Measurements from ENCODE around the gene PLK1. TPM values are rescaled to one million over a fixed set of nuclear protein-coding genes. Genes with fewer than 3 reads are reported as not detected.
A peak's percentile ranks its signal among the peaks of the same experiment; 100 is the strongest.

PLK1 gene
- total and polyA plus RNA-seq, 2 experiments from 2014 or later, result 17.2 to 32.7 TPM

- Histone ChIP-seq H3F3A (ENCODE audit: insufficient read depth) (no peaks in the 10 kb centered on the region), H3K4me1 (ENCODE audit: insufficient read depth) (peaks cover 7% of the 10 kb centered on the region; the same call in 1 of the 2 replicates), H3K9me3 (ENCODE audit: low read depth) (no peaks in the 10 kb centered on the region), H3K4me3 (no peak overlapping the region), H2AFZ (no peak overlapping the region), H3K27me3 (replicated peaks; ENCODE audit: insufficient read depth) (no peaks in the 10 kb centered on the region), H3K4me2 (ENCODE audit: unreplicated experiment) (no peak overlapping the region), H3K27ac (no peak overlapping the region), H3K79me2 (ENCODE audit: insufficient read depth) (peaks cover 71% of the 10 kb centered on the region), H3K9me2 (ENCODE audit: insufficient read depth) (no peaks in the 10 kb centered on the region), H3K9ac (no peak overlapping the region), H4K20me1 (ENCODE audit: insufficient read depth) (no peaks in the 10 kb centered on the region), H3K36me3 (ENCODE audit: low read depth) (peaks cover 18% of the 10 kb centered on the region; the same call in 1 of the 2 replicates)
- peak; percentile 5 for DNase-seq
- in situ Hi-C loops (cut with MboI), result no loop called here
- TF ChIP-seq EZH2phosphoT487 (IDR thresholded peaks at IDR 0.05; ENCODE audit: insufficient read depth, low read depth) (no peak), EZH2 (IDR thresholded peaks at IDR 0.05; ENCODE audit: insufficient read depth, poor library complexity, severe bottlenecking) (no peak)
These were observed 42.7 kb upstream of the PLK1 start for GRCh38 chr16:23635958-23636357.

GRCh38 chr16:23640615-23640930 lies 38.1 kb upstream of the PLK1 start:
- no peaks in the 10 kb centered on the region for H3K27me3 ChIP-seq (replicated peaks; ENCODE audit: insufficient read depth)
- 0 to 1% methylated on average over 8 of the region's 8 CpGs for WGBS, 2 experiments (ENCODE audit: low coverage in 1 of 2, low lambda C conversion rate in 2 of 2, missing lambda C conversion rate in 2 of 2)
- H3K4me1 ChIP-seq (ENCODE audit: insufficient read depth), result peaks cover 7% of the 10 kb centered on the region; the same call in 1 of the 2 replicates
- no peaks in the 10 kb centered on the region for H3K9me2 ChIP-seq (ENCODE audit: insufficient read depth)
- peak overlapping the region; percentile 93 for H3K9ac ChIP-seq
- in situ Hi-C loops (cut with MboI), result no loop called here
- H3K36me3 ChIP-seq (ENCODE audit: low read depth), result peaks cover 12% of the 10 kb centered on the region; the same call in 1 of the 2 replicates
- peak overlapping the region; percentile 60 for H3K27ac ChIP-seq
- peaks cover 72% of the 10 kb centered on the region for H3K79me2 ChIP-seq (ENCODE audit: insufficient read depth)
- peak overlapping the region; percentile 99 for H3K4me3 ChIP-seq
- H4K20me1 ChIP-seq (ENCODE audit: insufficient read depth), result peaks cover under 1% of the 10 kb centered on the region; the same call in 1 of the 2 replicates
- peak overlapping the region; percentile 86 for H3K4me2 ChIP-seq (ENCODE audit: unreplicated experiment)
- peak; percentile 32 for DNase-seq
- H3K9me3 ChIP-seq (ENCODE audit: low read depth), result no peaks in the 10 kb centered on the region
- H3F3A ChIP-seq (ENCODE audit: insufficient read depth), result no peaks in the 10 kb centered on the region
- TF ChIP-seq EZH2 (IDR thresholded peaks at IDR 0.05; ENCODE audit: insufficient read depth, poor library complexity, severe bottlenecking) (no peak), EZH2phosphoT487 (IDR thresholded peaks at IDR 0.05; ENCODE audit: insufficient read depth, low read depth) (no peak)
- peak overlapping the region; percentile 96 for H2AFZ ChIP-seq

- Histone ChIP-seq H3K4me1 (ENCODE audit: insufficient read depth) (peaks cover 7% of the 10 kb centered on the region; the same call in 1 of the 2 replicates), H3F3A (ENCODE audit: insufficient read depth) (no peaks in the 10 kb centered on the region), H3K4me2 (ENCODE audit: unreplicated experiment) (peak within 1 kb of the TSS; percentile 89), H3K79me2 (ENCODE audit: insufficient read depth) (peaks cover 78% of the 10 kb centered on the region), H3K9me3 (ENCODE audit: low read depth) (no peaks in the 10 kb centered on the region), H3K4me3 (peak within 1 kb of the TSS; percentile 99), H2AFZ (peak within 1 kb of the TSS; percentile 96), H3K36me3 (ENCODE audit: low read depth) (peaks cover 15% of the 10 kb centered on the region; the same call in 1 of the 2 replicates), H4K20me1 (ENCODE audit: insufficient read depth) (peaks cover 6% of the 10 kb centered on the region; the same call in 1 of the 2 replicates), H3K27me3 (replicated peaks; ENCODE audit: insufficient read depth) (no peaks in the 10 kb centered on the region), H3K9me2 (ENCODE audit: insufficient read depth) (no peaks in the 10 kb centered on the region), H3K27ac (peak within 1 kb of the TSS; percentile 60), H3K9ac (peak within 1 kb of the TSS; percentile 93)
- in situ Hi-C loops (cut with MboI), result no loop called here
- TF ChIP-seq EZH2 (IDR thresholded peaks at IDR 0.05; ENCODE audit: insufficient read depth, poor library complexity, severe bottlenecking), result no peak
- no peak for TF ChIP-seq EZH2phosphoT487 (IDR thresholded peaks at IDR 0.05; ENCODE audit: insufficient read depth, low read depth)
- DNase-seq, result peak; percentile 99
- WGBS, 2 experiments (ENCODE audit: low coverage in 1 of 2, low lambda C conversion rate in 2 of 2, missing lambda C conversion rate in 2 of 2), result 0 to 1% methylated on average over 59 to 64 of the region's 64 CpGs
These were observed 37.5 kb upstream of the PLK1 start, which contains the start of the genes DCTN5 and PALB2 for GRCh38 chr16:23640931-23641765. DCTN5 (plus strand) TSS chr16:23641466; CDS start chr16:23641543, 77 bp downstream. PALB2 (minus strand) TSS chr16:23641310; CDS start chr16:23641157, 153 bp downstream.

GRCh38 chr16:23642246-23642774 lies 36.4 kb upstream of the PLK1 start:
- peaks cover 12% of the 10 kb centered on the region; the same call in 1 of the 2 replicates for H3K36me3 ChIP-seq (ENCODE audit: low read depth)
- no peaks in the 10 kb centered on the region for H3F3A ChIP-seq (ENCODE audit: insufficient read depth)
- H3K9ac ChIP-seq, result peak overlapping the region; percentile 93
- peak overlapping the region; percentile 96 for H2AFZ ChIP-seq
- no peak for TF ChIP-seq EZH2 (IDR thresholded peaks at IDR 0.05; ENCODE audit: insufficient read depth, poor library complexity, severe bottlenecking)
- no peak for TF ChIP-seq EZH2phosphoT487 (IDR thresholded peaks at IDR 0.05; ENCODE audit: insufficient read depth, low read depth)
- H3K9me3 ChIP-seq (ENCODE audit: low read depth), result no peaks in the 10 kb centered on the region
- H4K20me1 ChIP-seq (ENCODE audit: insufficient read depth), result peaks cover 6% of the 10 kb centered on the region; the same call in 1 of the 2 replicates
- H3K79me2 ChIP-seq (ENCODE audit: insufficient read depth), result peaks cover 89% of the 10 kb centered on the region
- 54 to 64% methylated on average over 14 of the region's 14 CpGs for WGBS, 2 experiments (ENCODE audit: low coverage in 1 of 2, low lambda C conversion rate in 2 of 2, missing lambda C conversion rate in 2 of 2)
- H3K27me3 ChIP-seq (replicated peaks; ENCODE audit: insufficient read depth), result no peaks in the 10 kb centered on the region
- peak overlapping the region; percentile 99 for H3K4me3 ChIP-seq
- no peaks in the 10 kb centered on the region for H3K9me2 ChIP-seq (ENCODE audit: insufficient read depth)
- peaks cover 7% of the 10 kb centered on the region; the same call in 1 of the 2 replicates for H3K4me1 ChIP-seq (ENCODE audit: insufficient read depth)
- no peak overlapping the region for H3K27ac ChIP-seq
- peak; percentile 7 for DNase-seq
- H3K4me2 ChIP-seq (ENCODE audit: unreplicated experiment), result peak overlapping the region; percentile 89
- in situ Hi-C loops (cut with MboI), result no loop called here

All from GM23248 (cell line).